Transverse colon (tissue), 4 donors: ENCODE results near the gene SEMA5B. TPM values are rescaled to one million over a fixed set of nuclear protein-coding genes. Genes with fewer than 3 reads are reported as not detected.

Experiments used
- DNase-seq: peaks from one replicate; pipeline ENCODE4 v3.0.0-alpha.2; 2019
- H3K27ac ChIP-seq, 4 donors: fragments of 200-600 bp; sonication (generic); 2 replicates each; pipeline ENCODE4 v1.5.1; 2016 to 2018; ENCODE audit warnings: inconsistent platforms in 4 of 4
- H3K27me3 ChIP-seq: fragments of 200-600 bp; sonication (generic); 2 replicates; pipeline ENCODE4 v1.5.1; 2017; ENCODE audit warnings: inconsistent platforms
- H3K36me3 ChIP-seq, 4 donors: fragments of 200-600 bp; sonication (generic); 2 replicates each; pipeline ENCODE4 v1.5.1; 2017 to 2019; ENCODE audit warnings: inconsistent platforms in 4 of 4
- H3K4me1 ChIP-seq, 4 donors: fragments of 200-600 bp; sonication (generic); 2 replicates each; pipeline ENCODE4 v1.5.1; 2017 to 2020; ENCODE audit warnings: inconsistent platforms in 4 of 4
- H3K4me3 ChIP-seq, 4 donors: fragments of 200-600 bp; sonication (generic); 1 replicate in 1 of 4; 2 replicates in 3 of 4; pipeline versions ENCODE4 v1.5.1 to v1.6.1; 2017 to 2019; ENCODE audit warnings: inconsistent platforms in 4 of 4
- H3K9me3 ChIP-seq, 2 donors: fragments of 200-600 bp; sonication (generic); 2 replicates each; pipeline ENCODE4 v1.5.1; 2017 to 2019; ENCODE audit warnings: inconsistent platforms in 2 of 2
- EP300 ChIP-seq: sonication (generic); formaldehyde crosslinking; IDR thresholded peaks from one replicate; pipeline ENCODE4 v1.6.1; 2017; ENCODE audit warnings: antibody characterized with exemption, low read depth
- POLR2A ChIP-seq: fragments of 450-650 bp; IDR thresholded peaks from one replicate; pipeline ENCODE4 v1.6.1; 2016; ENCODE audit warnings: antibody characterized with exemption, mild to moderate bottlenecking, moderate library complexity
- POLR2AphosphoS5 ChIP-seq, 3 donors: sonication (generic); formaldehyde crosslinking; IDR thresholded peaks; one replicate each; pipeline ENCODE4 v1.6.1; 2016; ENCODE audit warnings: antibody characterized with exemption in 3 of 3
- WGBS, 2 donors: methylation state at CpG; one replicate each; pipeline ENCODE4 v1.1.5; 2018; ENCODE audit warnings: low coverage in 1 of 2; 5-methylcytosine and 5-hydroxymethylcytosine counted together
- in situ Hi-C, 4 donors: fragments of 200-750 bp; cut with MboI; loops; one replicate each; pipeline versions ENCODE4 v1.15.0 to v1.15.1; 2017; ENCODE audit warnings: low sequenced_read_pairs in 3 of 4, low pct_ligation_motif_present in 1 of 4, low pct_unique_long_range_greater_than_20kb in 1 of 4
- intact Hi-C: fragments of 100-400 bp; cut with DNase I; formaldehyde crosslinking; loops from one replicate; pipeline ENCODE4 v1.15.1; 2023; ENCODE audit warnings: low total_unique reads
- total RNA-seq, 4 donors: library from RNA; depleted of rRNA; stranded (reverse); fragments of >200 nt; gene quantifications; one replicate each; pipeline ENCODE4 v1.1.0, GENCODE V29; 2016
- TF ChIP-seq, protein P1 (sequence below), 5 experiments: fragments of 200-600 bp in 3 of 5; fragments of 450-650 bp in 2 of 5; sonication (generic) in 3 of 5; IDR thresholded peaks; 1 replicate in 2 of 5; 2 replicates in 3 of 5; pipeline ENCODE4 v1.5.1; 2016 to 2017; ENCODE audit warnings: antibody characterized with exemption in 5 of 5, inconsistent platforms in 3 of 5, mild to moderate bottlenecking in 2 of 5, moderate library complexity in 1 of 5

The SEMA5B gene
- total RNA-seq, 4 donors from 2014 or later, result 0.16 to 1.4 (median 0.27) TPM; not detected in 1

DNA sequence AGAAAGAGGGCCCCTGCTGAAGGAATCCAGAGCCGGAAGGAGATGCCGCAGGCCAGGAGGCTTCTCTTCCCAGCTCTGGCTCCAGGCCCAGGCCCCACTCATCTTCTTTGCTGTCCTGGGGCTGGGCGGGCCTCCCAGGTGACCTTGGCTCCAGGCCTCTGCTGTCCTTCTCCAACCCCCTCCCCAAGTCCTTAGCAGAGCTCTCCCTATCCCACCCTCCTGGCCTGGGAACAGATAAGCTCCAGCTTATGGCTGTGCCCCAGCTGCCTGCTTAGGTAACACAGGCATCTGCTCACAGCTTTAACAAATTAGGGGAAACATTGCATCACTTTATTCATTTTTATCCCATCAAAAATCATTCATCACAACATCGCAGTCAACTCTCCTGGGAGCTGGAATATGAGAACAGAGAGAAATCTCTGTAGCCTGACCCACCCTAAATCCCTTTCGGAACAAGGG is 86.9 kb downstream of the SEMA5B start:
- H3K9me3 ChIP-seq, result no peaks in the 10 kb centered on the region
- H3K4me1 ChIP-seq, result peaks cover 0 to 5% (median 1%) of the 10 kb centered on the region in 4 donors
- intact Hi-C loops (loop anchor here (10.0 kb wide), 1 partner anchor 84 kb away; the partner anchor contains the start of gene SEMA5B), in situ Hi-C loops (loop anchor here in 2 of 4 donors (25.0 kb wide), 1 partner anchor 322 kb away; no protein-coding TSS in a partner anchor)
- no peaks in the 10 kb centered on the region for H3K36me3 ChIP-seq
- no peaks in the 10 kb centered on the region for H3K27me3 ChIP-seq
- no peak for DNase-seq
- H3K4me3 ChIP-seq, result no peak overlapping the region
- H3K27ac ChIP-seq, result no peak overlapping the region
- WGBS, 2 donors, result 65 to 79% methylated on average over 5 of the region's 5 CpGs
- TF ChIP-seq, protein P1, sequence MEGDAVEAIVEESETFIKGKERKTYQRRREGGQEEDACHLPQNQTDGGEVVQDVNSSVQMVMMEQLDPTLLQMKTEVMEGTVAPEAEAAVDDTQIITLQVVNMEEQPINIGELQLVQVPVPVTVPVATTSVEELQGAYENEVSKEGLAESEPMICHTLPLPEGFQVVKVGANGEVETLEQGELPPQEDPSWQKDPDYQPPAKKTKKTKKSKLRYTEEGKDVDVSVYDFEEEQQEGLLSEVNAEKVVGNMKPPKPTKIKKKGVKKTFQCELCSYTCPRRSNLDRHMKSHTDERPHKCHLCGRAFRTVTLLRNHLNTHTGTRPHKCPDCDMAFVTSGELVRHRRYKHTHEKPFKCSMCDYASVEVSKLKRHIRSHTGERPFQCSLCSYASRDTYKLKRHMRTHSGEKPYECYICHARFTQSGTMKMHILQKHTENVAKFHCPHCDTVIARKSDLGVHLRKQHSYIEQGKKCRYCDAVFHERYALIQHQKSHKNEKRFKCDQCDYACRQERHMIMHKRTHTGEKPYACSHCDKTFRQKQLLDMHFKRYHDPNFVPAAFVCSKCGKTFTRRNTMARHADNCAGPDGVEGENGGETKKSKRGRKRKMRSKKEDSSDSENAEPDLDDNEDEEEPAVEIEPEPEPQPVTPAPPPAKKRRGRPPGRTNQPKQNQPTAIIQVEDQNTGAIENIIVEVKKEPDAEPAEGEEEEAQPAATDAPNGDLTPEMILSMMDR (IDR thresholded peaks at IDR 0.05), result no peak

DNA sequence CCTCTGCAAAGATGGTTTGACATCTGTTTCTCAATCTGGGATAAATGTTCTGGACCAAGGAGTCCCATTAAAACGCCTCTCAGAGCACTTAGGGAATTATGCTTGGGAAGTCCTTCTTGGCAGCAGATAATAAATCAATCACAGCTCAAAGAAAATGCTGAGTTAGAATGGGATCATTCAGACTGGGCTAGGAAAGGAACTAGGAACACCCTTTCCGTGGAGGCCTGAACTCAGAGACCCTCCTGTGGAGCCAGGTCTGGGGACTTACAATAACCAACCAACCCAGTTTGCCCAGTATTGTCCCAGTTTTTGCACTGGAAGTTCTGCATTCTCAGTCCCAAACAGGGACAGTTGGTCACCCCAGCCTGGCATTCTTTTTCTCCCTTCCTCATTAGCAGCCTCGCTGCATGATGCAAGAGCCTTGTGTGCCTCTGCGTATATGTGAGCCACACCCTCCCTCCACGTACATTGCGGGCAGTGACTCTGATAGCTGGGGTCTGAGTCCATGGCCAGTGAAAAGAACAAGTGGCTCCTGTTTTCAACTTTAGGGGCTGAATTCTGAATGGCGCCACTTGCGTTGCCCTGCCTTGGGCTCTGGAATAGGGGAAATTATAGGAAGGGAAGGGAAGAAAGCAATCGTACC is 88.7 kb downstream of the SEMA5B start:
- 47 to 85% methylated on average over 5 to 9 of the region's 9 CpGs for WGBS, 2 donors
- H3K4me3 ChIP-seq, result no peak overlapping the region
- DNase-seq, result no peak

DNA sequence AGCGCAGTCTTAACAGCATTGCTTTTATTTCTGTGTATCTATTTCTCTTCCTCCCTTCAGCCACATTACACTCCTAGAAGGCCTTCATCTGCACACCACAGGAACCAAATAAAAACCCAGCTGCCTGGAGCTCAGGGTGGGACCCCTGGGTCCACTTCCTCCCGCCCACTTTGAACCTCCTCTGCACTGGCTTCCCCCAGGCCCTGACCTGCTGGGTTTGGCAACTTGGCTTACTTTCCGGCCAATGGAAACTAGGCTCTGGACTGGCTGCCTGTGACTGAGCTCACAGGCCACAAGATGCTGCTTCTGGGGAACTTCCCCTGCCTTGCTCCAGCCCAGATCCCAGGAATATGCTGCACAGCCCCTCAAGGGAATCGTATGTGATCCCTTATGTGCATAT is 89.8 kb downstream of the SEMA5B start:
- H3K4me1 ChIP-seq, result peaks cover 0 to under 1% (median 0%) of the 10 kb centered on the region in 4 donors
- DNase-seq, result no peak
- intact Hi-C loops, result no loop called here
- in situ Hi-C loops, result loop anchor here in 2 of 4 donors (25.0 kb wide), 1 partner anchor 325 kb away; no protein-coding TSS in a partner anchor
- no peaks in the 10 kb centered on the region for H3K36me3 ChIP-seq
- no peaks in the 10 kb centered on the region for H3K27me3 ChIP-seq
- H3K9me3 ChIP-seq, result no peaks in the 10 kb centered on the region
- TF ChIP-seq EP300, result no peak
- no peak for TF ChIP-seq POLR2A
- TF ChIP-seq, protein P1 (IDR thresholded peaks at IDR 0.05), result no peak
- TF ChIP-seq POLR2AphosphoS5 (IDR thresholded peaks at IDR 0.05), result no peak
- H3K27ac ChIP-seq, result no peak overlapping the region
- H3K4me3 ChIP-seq, result no peak overlapping the region
- 95% methylated on average over 4 of the region's 4 CpGs; no CpG with 5 or more reads in 1 of the 2 donors for WGBS, 2 donors

More for the DNA sequence above, 88.7 kb downstream of the SEMA5B start:
- peaks cover 0 to 5% (median 1%) of the 10 kb centered on the region in 4 donors for H3K4me1 ChIP-seq
- intact Hi-C loops (no loop called here), in situ Hi-C loops (loop anchor here in 2 of 4 donors (25.0 kb wide), 1 partner anchor 323 kb away; no protein-coding TSS in a partner anchor)
- H3K36me3 ChIP-seq, result no peaks in the 10 kb centered on the region
- no peak overlapping the region for H3K27ac ChIP-seq
- TF ChIP-seq, protein P1 (IDR thresholded peaks at IDR 0.05), result no peak
- no peak for TF ChIP-seq POLR2AphosphoS5 (IDR thresholded peaks at IDR 0.05)
- no peaks in the 10 kb centered on the region for H3K27me3 ChIP-seq
- no peaks in the 10 kb centered on the region for H3K9me3 ChIP-seq

DNA sequence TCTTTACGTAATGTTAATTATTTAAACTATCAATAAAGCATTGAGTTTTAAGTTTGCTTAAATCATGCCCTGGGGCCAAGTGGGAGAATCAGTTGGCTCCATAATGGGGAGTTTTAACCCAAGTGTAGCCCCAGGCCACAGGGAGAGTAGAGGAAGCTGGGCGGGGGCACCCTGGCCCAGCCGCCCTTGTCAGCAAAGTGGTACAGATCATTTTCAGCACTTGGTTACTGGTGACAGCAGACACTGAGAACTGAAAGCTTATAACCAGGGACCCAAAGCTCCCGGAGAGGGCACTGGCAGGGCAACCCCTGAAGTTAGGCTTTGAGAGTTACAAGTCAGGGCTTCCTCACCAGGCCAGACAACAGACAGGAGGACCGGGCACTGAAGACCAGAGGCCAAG is 90.6 kb downstream of the SEMA5B start:
- TF ChIP-seq POLR2A (no peak), POLR2AphosphoS5 (IDR thresholded peaks at IDR 0.05) (no peak), EP300 (no peak)
- TF ChIP-seq, protein P1 (IDR thresholded peaks at IDR 0.05), result no peak
- in situ Hi-C loops (loop anchor here in 2 of 4 donors (25.0 kb wide), 1 partner anchor 325 kb away; no protein-coding TSS in a partner anchor), intact Hi-C loops (no loop called here)
- Histone ChIP-seq H3K36me3 (no peaks in the 10 kb centered on the region), H3K4me3 (no peak overlapping the region), H3K27ac (no peak overlapping the region), H3K4me1 (no peaks in the 10 kb centered on the region), H3K27me3 (no peaks in the 10 kb centered on the region), H3K9me3 (no peaks in the 10 kb centered on the region)
- no peak for DNase-seq
- 85 to 92% methylated on average over 3 to 5 of the region's 5 CpGs for WGBS, 2 donors
